ENCODE results near the gene XRCC1. TPM values are rescaled to one million over a fixed set of nuclear protein-coding genes. Genes with fewer than 3 reads are reported as not detected.

The XRCC1 gene
- total RNA-seq, 1 experiment from 2014 or later, result 37.4 TPM

DNA sequence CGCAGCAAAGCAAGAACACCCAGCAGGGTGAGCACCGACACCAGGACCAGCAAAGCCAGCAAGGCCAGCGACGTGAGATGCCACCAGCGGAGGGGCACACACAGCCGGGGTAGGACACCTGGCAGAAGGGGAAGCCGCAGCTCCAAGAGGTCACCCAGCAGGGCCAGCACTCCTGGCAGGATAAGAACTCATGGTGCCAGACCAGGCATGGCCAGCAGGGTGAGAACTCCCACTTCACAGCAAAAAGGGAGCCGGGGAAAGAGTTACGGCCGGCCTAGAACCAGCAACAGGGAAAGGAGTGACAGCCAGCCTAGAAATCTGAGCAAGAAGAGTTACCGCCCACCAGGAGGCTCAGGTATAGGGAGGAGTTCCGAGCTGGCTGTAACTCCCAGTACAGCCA is 37.0 kb upstream of the XRCC1 start:
- no peaks in the 10 kb centered on the region for H3K9me3 ChIP-seq (ENCODE audit: control insufficient read depth in 1 of 2, insufficient read depth in 1 of 2, low read depth in 1 of 2, low read length in 2 of 2)
- POLR2A ChIA-PET, result no interaction called here
- H3K27me3 ChIP-seq (ENCODE audit: insufficient read depth, low read length), result no peaks in the 10 kb centered on the region
- CTCF ChIA-PET, result no interaction called here
- intact Hi-C loops (cut with micrococcal nuclease), result no loop called here
- peaks cover 11% of the 10 kb centered on the region for H3K79me2 ChIP-seq (ENCODE audit: insufficient read depth, low read length)
- no peak overlapping the region for H3K9ac ChIP-seq (ENCODE audit: low read length)
- RAD21 ChIA-PET (ENCODE audit: low non-redundant PET in 1 of 2, low total read pairs in 2 of 2, uncharacterized antibody in 2 of 2, unreplicated experiment in 2 of 2), result no interaction called here
- no peaks in the 10 kb centered on the region for H3K9me2 ChIP-seq (ENCODE audit: insufficient read depth)
- H3K27ac ChIP-seq (ENCODE audit: low read depth, low read length), result no peak overlapping the region
- no peak overlapping the region for H3K4me3 ChIP-seq (replicated peaks in 1 of 2; ENCODE audit: low read depth in 1 of 2, low read length in 2 of 2)
- H4K20me1 ChIP-seq (ENCODE audit: insufficient read depth), result no peaks in the 10 kb centered on the region
- no peak overlapping the region for H3K4me2 ChIP-seq (ENCODE audit: low read length)
- no peak overlapping the region for H2AFZ ChIP-seq (ENCODE audit: low read depth, low read length, poor library complexity, severe bottlenecking)
- no TSS peak for BruUV-seq (replicated peaks)
- peak; percentile 30; the same call in 1 of the 2 replicates for ATAC-seq
- H3K36me3 ChIP-seq (ENCODE audit: control insufficient read depth in 1 of 2, insufficient read depth in 2 of 2, low read length in 2 of 2), result peaks cover 6 to 7% of the 10 kb centered on the region in 2 experiments; a peak in 2 of 4 replicates
- no peaks in the 10 kb centered on the region for H3K4me1 ChIP-seq (ENCODE audit: control insufficient read depth in 1 of 2, insufficient read depth in 2 of 2, low read length in 2 of 2)
- DNase-seq (ENCODE audit: low read depth, low spot score), result no peak
- TF ChIP-seq EZH2phosphoT487 (IDR thresholded peaks at IDR 0.05; ENCODE audit: borderline replicate concordance), result no peak
- TF ChIP-seq, protein P1, sequence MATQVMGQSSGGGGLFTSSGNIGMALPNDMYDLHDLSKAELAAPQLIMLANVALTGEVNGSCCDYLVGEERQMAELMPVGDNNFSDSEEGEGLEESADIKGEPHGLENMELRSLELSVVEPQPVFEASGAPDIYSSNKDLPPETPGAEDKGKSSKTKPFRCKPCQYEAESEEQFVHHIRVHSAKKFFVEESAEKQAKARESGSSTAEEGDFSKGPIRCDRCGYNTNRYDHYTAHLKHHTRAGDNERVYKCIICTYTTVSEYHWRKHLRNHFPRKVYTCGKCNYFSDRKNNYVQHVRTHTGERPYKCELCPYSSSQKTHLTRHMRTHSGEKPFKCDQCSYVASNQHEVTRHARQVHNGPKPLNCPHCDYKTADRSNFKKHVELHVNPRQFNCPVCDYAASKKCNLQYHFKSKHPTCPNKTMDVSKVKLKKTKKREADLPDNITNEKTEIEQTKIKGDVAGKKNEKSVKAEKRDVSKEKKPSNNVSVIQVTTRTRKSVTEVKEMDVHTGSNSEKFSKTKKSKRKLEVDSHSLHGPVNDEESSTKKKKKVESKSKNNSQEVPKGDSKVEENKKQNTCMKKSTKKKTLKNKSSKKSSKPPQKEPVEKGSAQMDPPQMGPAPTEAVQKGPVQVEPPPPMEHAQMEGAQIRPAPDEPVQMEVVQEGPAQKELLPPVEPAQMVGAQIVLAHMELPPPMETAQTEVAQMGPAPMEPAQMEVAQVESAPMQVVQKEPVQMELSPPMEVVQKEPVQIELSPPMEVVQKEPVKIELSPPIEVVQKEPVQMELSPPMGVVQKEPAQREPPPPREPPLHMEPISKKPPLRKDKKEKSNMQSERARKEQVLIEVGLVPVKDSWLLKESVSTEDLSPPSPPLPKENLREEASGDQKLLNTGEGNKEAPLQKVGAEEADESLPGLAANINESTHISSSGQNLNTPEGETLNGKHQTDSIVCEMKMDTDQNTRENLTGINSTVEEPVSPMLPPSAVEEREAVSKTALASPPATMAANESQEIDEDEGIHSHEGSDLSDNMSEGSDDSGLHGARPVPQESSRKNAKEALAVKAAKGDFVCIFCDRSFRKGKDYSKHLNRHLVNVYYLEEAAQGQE (IDR thresholded peaks at IDR 0.05; ENCODE audit: low read depth), result no peak
- TF ChIP-seq POLR2AphosphoS5 (IDR thresholded peaks at IDR 0.05; ENCODE audit: low read depth, low read length), result no peak
- no peak for TF ChIP-seq ZFX (IDR thresholded peaks at IDR 0.05)
- no peak for TF ChIP-seq ELF1 (IDR thresholded peaks at IDR 0.05; ENCODE audit: borderline replicate concordance, low read depth)
- TF ChIP-seq SIN3A (IDR thresholded peaks at IDR 0.05; ENCODE audit: low read depth), result no peak
- no peak for TF ChIP-seq SP1 (IDR thresholded peaks at IDR 0.05; ENCODE audit: low read depth)
- TF ChIP-seq, protein P2, sequence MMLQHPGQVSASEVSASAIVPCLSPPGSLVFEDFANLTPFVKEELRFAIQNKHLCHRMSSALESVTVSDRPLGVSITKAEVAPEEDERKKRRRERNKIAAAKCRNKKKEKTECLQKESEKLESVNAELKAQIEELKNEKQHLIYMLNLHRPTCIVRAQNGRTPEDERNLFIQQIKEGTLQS (IDR thresholded peaks at IDR 0.05), result no peak
- TF ChIP-seq, protein P3, sequence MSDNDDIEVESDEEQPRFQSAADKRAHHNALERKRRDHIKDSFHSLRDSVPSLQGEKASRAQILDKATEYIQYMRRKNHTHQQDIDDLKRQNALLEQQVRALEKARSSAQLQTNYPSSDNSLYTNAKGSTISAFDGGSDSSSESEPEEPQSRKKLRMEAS (IDR thresholded peaks at IDR 0.05), result no peak
- no peak for TF ChIP-seq EZH2 (IDR thresholded peaks at IDR 0.05)
- no peak for TF ChIP-seq FOSL1 (IDR thresholded peaks at IDR 0.05; ENCODE audit: low read depth)
- TF ChIP-seq JUND (IDR thresholded peaks at IDR 0.05), result no peak
- no peak for TF ChIP-seq CEBPB (IDR thresholded peaks at IDR 0.05; ENCODE audit: low read depth)
- no peak for TF ChIP-seq EGR1 (IDR thresholded peaks at IDR 0.05; ENCODE audit: low read depth)
- TF ChIP-seq CBX3 (IDR thresholded peaks at IDR 0.05; ENCODE audit: low read depth), result no peak

All from HCT116 (cell line).